Activated CD4-positive, alpha-beta memory T cell treated with anti-CD3 and anti-CD28 coated beads, Interleukin-2, amount 10 ng/mL, durations not matched to agents 7 days and 5 days (primary cell): Measurements from ENCODE around the gene KATNAL1. TPM values are rescaled to one million over a fixed set of nuclear protein-coding genes. Genes with fewer than 3 reads are reported as not detected.

Experiments used
- CTCF ChIA-PET: fragments of 350-600 bp; sonication (Branson Sonifier 250); formaldehyde crosslinking; loops from one replicate; lab custom pipeline; 2021; ENCODE audit warnings: antibody characterized with exemption, inconsistent platforms; lab: Charles Lee
- POLR2A ChIA-PET: fragments of 350-600 bp; sonication (Branson Sonifier 250); formaldehyde crosslinking; loops from one replicate; lab custom pipeline; 2021; ENCODE audit warnings: antibody characterized with exemption; lab: Charles Lee
- DNase-seq: peaks from one replicate; pipeline ENCODE4 v3.0.0-alpha.2; 2020
- H3K27ac Mint-ChIP-seq: one replicate; pipeline ENCODE4 v1.8.0; 2021; ENCODE audit warnings: mild to moderate bottlenecking, mixed read lengths
- H3K27me3 Mint-ChIP-seq: one replicate; pipeline ENCODE4 v1.8.0; 2021; ENCODE audit warnings: mixed read lengths
- H3K36me3 Mint-ChIP-seq: one replicate; pipeline ENCODE4 v1.8.0; 2021; ENCODE audit warnings: low read depth, mixed read lengths
- H3K4me1 Mint-ChIP-seq: one replicate; pipeline ENCODE4 v1.8.0; 2021; ENCODE audit warnings: mixed read lengths
- H3K4me3 Mint-ChIP-seq: one replicate; pipeline ENCODE4 v1.8.0; 2021; ENCODE audit warnings: mild to moderate bottlenecking, mixed read lengths
- H3K9me3 Mint-ChIP-seq: one replicate; pipeline ENCODE4 v1.8.0; 2021; ENCODE audit warnings: mixed read lengths
- total RNA-seq, 2 experiments: library from RNA; stranded (reverse); gene quantifications; one replicate each; pipeline ENCODE4 v1.2.3, GENCODE V29; 2021

KATNAL1 gene
- total RNA-seq = 10 to 100 TPM; 27.8 to 29.4 TPM

GRCh38 chr13:30307194-30307970 is at the start of gene KATNAL1:
TSS of gene KATNAL1 (minus strand) at chr13:30307551. CDS start at chr13:30283777, 23,774 bp downstream.
- ChIA-PET CTCF (interaction anchor here (0.7 to 3.4 kb wide), 17 partner anchors 28 to 432 kb away, joined by 3 to 23 read pairs (median 5); no protein-coding TSS in a partner anchor), POLR2A (interaction anchor here (0.7 to 3.4 kb wide), 28 partner anchors 10 to 457 kb away, joined by 3 to 31 read pairs (median 4); partner anchors contain the start of genes HMGB1, UBL3 and USPL1)
- Mint-ChIP-seq H3K27me3 (no peaks in the 10 kb centered on the region), H3K4me3 (peak within 1 kb of the TSS; percentile 77), H3K36me3 (peaks cover 7% of the 10 kb centered on the region), H3K27ac (peak within 1 kb of the TSS; percentile 78), H3K4me1 (peaks cover 47% of the 10 kb centered on the region), H3K9me3 (no peaks in the 10 kb centered on the region)
- DNase-seq = peak; percentile 77

DNA sequence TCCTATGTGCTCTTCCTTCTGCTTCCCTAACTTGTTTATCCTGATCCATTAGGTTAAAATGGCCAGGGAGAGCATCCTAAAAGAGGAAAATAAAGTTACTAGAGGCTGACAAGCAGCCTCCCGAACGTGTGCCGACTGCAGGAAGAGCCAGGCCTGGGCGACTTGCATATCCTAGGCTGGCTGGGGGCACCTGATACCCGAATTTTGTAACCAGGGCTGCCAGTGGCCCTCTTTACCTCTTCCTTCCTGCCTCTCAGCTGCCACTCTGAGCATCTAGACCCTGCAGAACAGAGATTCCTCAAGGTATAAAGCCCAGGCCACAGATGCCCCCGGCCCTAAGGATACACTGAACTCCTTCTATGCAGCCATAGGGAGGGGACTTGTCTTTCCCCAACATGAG is 48.5 kb upstream of the KATNAL1 start:
- POLR2A ChIA-PET = interaction anchor here (1.2 to 1.4 kb wide), 3 partner anchors 9 to 40 kb away, joined by 3 to 4 read pairs (median 4); no protein-coding TSS in a partner anchor
- Mint-ChIP-seq H3K27ac (no peak overlapping the region), H3K4me1 (peaks cover 2% of the 10 kb centered on the region), H3K4me3 (no peak overlapping the region), H3K9me3 (peaks cover 7% of the 10 kb centered on the region), H3K27me3 (no peaks in the 10 kb centered on the region), H3K36me3 (peaks cover 62% of the 10 kb centered on the region)
- CTCF ChIA-PET = interaction anchor here (0.7 kb wide), 1 partner anchor 9 kb away, joined by 3 read pairs; no protein-coding TSS in a partner anchor
- no peak for DNase-seq

GRCh38 chr13:30355384-30355699 is 48.0 kb upstream of the KATNAL1 start:
- no peaks in the 10 kb centered on the region for H3K27me3 Mint-ChIP-seq
- no peak for DNase-seq
- POLR2A ChIA-PET = interaction anchor here (1.2 to 1.4 kb wide), 2 partner anchors 16 to 40 kb away, joined by 3 to 4 read pairs; no protein-coding TSS in a partner anchor
- CTCF ChIA-PET = interaction anchor here (0.7 kb wide), 1 partner anchor 9 kb away, joined by 3 read pairs; no protein-coding TSS in a partner anchor
- H3K4me3 Mint-ChIP-seq = no peak overlapping the region
- H3K27ac Mint-ChIP-seq = no peak overlapping the region
- peaks cover 7% of the 10 kb centered on the region for H3K9me3 Mint-ChIP-seq
- peaks cover 57% of the 10 kb centered on the region for H3K36me3 Mint-ChIP-seq
- H3K4me1 Mint-ChIP-seq = peaks cover 2% of the 10 kb centered on the region

DNA sequence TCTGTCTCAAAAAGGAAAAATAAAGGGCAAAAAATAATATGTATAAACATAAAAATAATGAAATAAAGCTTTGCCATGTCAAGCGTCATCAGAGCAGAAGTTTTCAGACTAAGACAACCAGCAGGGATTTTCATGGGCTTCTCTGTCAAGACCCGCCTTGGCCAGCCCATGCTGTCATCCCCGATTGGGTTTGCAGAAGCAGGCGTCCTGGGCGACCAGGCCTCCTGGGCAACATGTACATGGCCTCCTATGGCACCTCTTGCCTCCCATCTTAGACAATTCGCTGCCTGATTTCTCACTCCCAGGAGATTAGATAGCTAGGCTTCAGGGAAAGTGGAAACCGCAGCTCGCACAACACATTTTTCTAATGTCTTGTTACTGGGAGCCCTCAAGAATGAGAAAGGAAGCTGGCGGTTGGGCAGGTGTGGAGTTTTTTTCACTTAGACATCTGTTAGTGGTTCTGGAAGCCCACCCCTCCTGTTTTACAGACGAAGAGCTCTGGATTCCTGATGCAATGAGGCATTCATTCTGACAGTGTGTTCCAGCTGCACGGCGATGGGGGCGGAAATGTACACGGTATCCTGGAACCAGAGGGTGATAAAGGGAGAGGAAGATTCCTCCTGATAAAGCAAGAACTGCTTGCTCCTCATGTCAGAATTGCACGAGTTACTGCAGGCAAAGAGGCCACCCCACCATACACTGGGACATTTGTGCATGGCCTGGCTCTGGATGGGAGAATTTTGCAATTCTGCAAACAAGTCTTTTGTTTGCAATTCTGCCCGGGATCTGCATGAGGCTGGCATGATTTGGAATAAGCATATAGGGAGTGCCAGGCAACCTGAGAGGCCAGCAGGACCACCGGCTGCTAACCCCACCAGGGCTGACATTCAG is 47.4 kb upstream of the KATNAL1 start:
- Mint-ChIP-seq H3K27ac (no peak overlapping the region), H3K36me3 (peaks cover 51% of the 10 kb centered on the region), H3K9me3 (peaks cover 7% of the 10 kb centered on the region), H3K4me3 (no peak overlapping the region), H3K4me1 (peaks cover 2% of the 10 kb centered on the region), H3K27me3 (no peaks in the 10 kb centered on the region)
- CTCF ChIA-PET = interaction anchor here (1.0 to 1.6 kb wide), 3 partner anchors 15 to 51 kb away, joined by 3 to 5 read pairs (median 3); no protein-coding TSS in a partner anchor
- POLR2A ChIA-PET = interaction anchor here (0.6 to 1.4 kb wide), 3 partner anchors 16 to 41 kb away, joined by 3 to 4 read pairs (median 3); no protein-coding TSS in a partner anchor
- DNase-seq = no peak

- Mint-ChIP-seq H3K9me3 (peaks cover 7% of the 10 kb centered on the region), H3K27ac (no peak overlapping the region), H3K4me1 (peaks cover 2% of the 10 kb centered on the region), H3K4me3 (no peak overlapping the region), H3K36me3 (peaks cover 47% of the 10 kb centered on the region), H3K27me3 (no peaks in the 10 kb centered on the region)
- POLR2A ChIA-PET = no interaction called here
- DNase-seq = no peak
- CTCF ChIA-PET = interaction anchor here (1.0 to 1.6 kb wide), 3 partner anchors 16 to 52 kb away, joined by 3 to 5 read pairs (median 3); no protein-coding TSS in a partner anchor
These were observed 46.3 kb upstream of the KATNAL1 start for GRCh38 chr13:30353471-30354215.

DNA sequence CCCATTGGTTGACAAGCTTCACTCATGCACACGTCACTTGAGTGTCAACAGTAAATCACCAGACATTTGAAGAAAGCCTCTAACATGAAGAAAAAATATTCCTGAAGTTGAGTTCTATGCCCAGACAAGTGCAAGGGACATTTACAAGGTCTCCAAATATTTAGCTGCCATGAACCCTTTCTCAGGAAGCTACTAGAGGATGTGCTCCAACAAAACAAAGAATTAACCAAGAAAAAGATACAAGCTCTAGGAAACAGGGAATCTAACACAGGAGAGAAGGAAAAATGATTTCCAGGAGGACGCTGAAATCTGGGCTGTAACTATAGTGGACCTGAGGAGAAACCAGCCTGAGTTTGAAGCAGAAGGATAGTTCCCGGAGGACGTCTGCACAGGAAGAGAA is 45.7 kb upstream of the KATNAL1 start:
- H3K36me3 Mint-ChIP-seq = peaks cover 48% of the 10 kb centered on the region
- peaks cover 9% of the 10 kb centered on the region for H3K9me3 Mint-ChIP-seq
- no peak overlapping the region for H3K4me3 Mint-ChIP-seq
- CTCF ChIA-PET = interaction anchor here (1.4 to 1.6 kb wide), 4 partner anchors 20 to 221 kb away, joined by 3 to 5 read pairs (median 4); no protein-coding TSS in a partner anchor
- H3K27me3 Mint-ChIP-seq = no peaks in the 10 kb centered on the region
- POLR2A ChIA-PET = interaction anchor here (1.2 kb wide), 1 partner anchor 19 kb away, joined by 3 read pairs; no protein-coding TSS in a partner anchor
- no peak overlapping the region for H3K27ac Mint-ChIP-seq
- no peak for DNase-seq
- H3K4me1 Mint-ChIP-seq = peaks cover 5% of the 10 kb centered on the region

DNA sequence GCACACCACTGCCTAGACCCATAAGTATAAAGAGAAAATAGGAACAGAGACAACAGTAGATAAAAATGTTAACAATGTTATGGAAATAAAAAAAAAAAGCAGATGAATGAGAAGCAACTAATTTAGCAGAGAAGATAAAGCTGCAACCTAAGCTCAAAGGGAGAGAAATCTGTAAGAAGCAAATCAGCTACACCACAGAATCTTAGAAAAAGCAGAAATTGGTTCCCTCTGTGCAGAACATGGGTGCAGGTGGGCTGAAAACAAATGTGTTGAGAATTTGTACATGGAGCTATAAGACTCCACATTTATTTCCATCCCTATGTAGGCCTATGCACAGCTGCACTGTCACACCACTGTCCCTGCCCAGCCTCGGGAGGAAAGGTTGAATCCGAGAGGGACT is 44.8 kb upstream of the KATNAL1 start:
- POLR2A ChIA-PET = interaction anchor here (0.6 to 1.2 kb wide), 3 partner anchors 19 to 119 kb away, joined by 3 read pairs; partner anchors contain the start of gene HMGB1
- Mint-ChIP-seq H3K27me3 (no peaks in the 10 kb centered on the region), H3K4me1 (peaks cover 13% of the 10 kb centered on the region), H3K36me3 (peaks cover 53% of the 10 kb centered on the region), H3K27ac (no peak overlapping the region), H3K9me3 (peaks cover 13% of the 10 kb centered on the region), H3K4me3 (no peak overlapping the region)
- CTCF ChIA-PET = interaction anchor here (1.4 to 1.6 kb wide), 2 partner anchors 21 to 220 kb away, joined by 4 to 5 read pairs; no protein-coding TSS in a partner anchor
- no peak for DNase-seq

GRCh38 chr13:30346789-30347167 is 39.4 kb upstream of the KATNAL1 start:
- Mint-ChIP-seq H3K4me3 (peak overlapping the region; percentile 38), H3K27ac (peak overlapping the region; percentile 60), H3K36me3 (peaks cover 45% of the 10 kb centered on the region), H3K9me3 (peaks cover 9% of the 10 kb centered on the region), H3K27me3 (no peaks in the 10 kb centered on the region), H3K4me1 (peaks cover 37% of the 10 kb centered on the region)
- peak; percentile 27 for DNase-seq
- ChIA-PET POLR2A (interaction anchor here (0.8 to 5.0 kb wide), 9 partner anchors 10 to 271 kb away, joined by 3 to 75 read pairs (median 4); partner anchors contain the start of genes KATNAL1 and USPL1), CTCF (interaction anchor here (1.1 to 3.3 kb wide), 8 partner anchors 9 to 215 kb away, joined by 3 to 23 read pairs (median 6); partner anchors contain the start of gene KATNAL1)

GRCh38 chr13:30346153-30346788 is 38.9 kb upstream of the KATNAL1 start:
- POLR2A ChIA-PET = interaction anchor here (0.6 to 5.0 kb wide), 16 partner anchors 10 to 410 kb away, joined by 3 to 75 read pairs (median 4); partner anchors contain the start of genes HMGB1, KATNAL1, UBE2L5 and USPL1
- Mint-ChIP-seq H3K36me3 (peaks cover 44% of the 10 kb centered on the region), H3K27ac (peak overlapping the region; percentile 60), H3K27me3 (no peaks in the 10 kb centered on the region), H3K4me1 (peaks cover 37% of the 10 kb centered on the region), H3K9me3 (peaks cover 9% of the 10 kb centered on the region), H3K4me3 (peak overlapping the region; percentile 38)
- DNase-seq = peak; percentile 91
- CTCF ChIA-PET = interaction anchor here (1.1 to 3.3 kb wide), 8 partner anchors 9 to 214 kb away, joined by 3 to 23 read pairs (median 6); partner anchors contain the start of gene KATNAL1

DNA sequence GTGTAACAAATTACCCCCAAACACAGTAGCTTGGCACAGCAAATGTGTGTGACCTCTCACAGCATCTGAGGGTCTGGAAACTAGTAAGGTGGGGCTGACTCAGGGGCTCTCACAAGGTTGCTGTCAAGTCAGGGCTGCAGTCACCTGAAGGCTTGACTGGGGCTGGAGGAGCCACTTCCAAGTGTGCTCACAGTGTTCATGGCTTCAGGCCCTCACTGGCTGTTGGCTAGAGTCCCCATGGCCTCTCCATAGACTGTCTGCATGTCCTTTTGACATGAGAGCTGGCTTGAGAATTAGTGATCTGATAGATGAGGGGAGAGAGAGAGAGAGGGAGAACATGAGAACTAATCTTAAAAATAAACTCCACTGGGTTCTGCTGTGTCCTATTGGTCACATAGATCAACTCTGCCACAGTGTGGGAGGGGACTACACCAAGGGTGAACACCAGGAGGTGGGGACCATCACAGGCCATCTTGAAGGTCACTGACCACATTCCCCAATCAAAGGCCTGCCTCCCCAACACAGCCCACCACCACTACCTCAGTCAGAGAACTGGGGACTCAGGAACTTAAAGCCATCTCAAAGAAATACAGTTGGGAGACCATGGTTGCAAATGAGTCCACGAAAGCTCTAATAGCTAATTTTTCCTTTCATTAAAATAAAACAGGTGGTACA is 38.2 kb upstream of the KATNAL1 start:
- peaks cover 51% of the 10 kb centered on the region for H3K36me3 Mint-ChIP-seq
- ChIA-PET POLR2A (interaction anchor here (0.6 to 5.0 kb wide), 13 partner anchors 28 to 409 kb away, joined by 3 to 75 read pairs (median 4); partner anchors contain the start of genes HMGB1, KATNAL1, UBE2L5 and USPL1), CTCF (interaction anchor here (0.6 to 3.3 kb wide), 8 partner anchors 10 to 213 kb away, joined by 3 to 23 read pairs (median 6); partner anchors contain the start of gene KATNAL1)
- H3K27ac Mint-ChIP-seq = no peak overlapping the region
- no peaks in the 10 kb centered on the region for H3K27me3 Mint-ChIP-seq
- no peak overlapping the region for H3K4me3 Mint-ChIP-seq
- DNase-seq = no peak
- H3K9me3 Mint-ChIP-seq = peaks cover 9% of the 10 kb centered on the region
- peaks cover 37% of the 10 kb centered on the region for H3K4me1 Mint-ChIP-seq
